GM21447 (cell line): ENCODE data around the gene ANAPC10.
"Not testable (repeated sequence)": the region's sequence is repeated elsewhere in the genome, so short reads cannot be mapped to it uniquely, and the experiment has no call there.

Experiments
- ATAC-seq: cut with Tn5 transposase; IDR thresholded peaks from one replicate; pipeline ENCODE4 v1.9.1; 2021; ENCODE audit not compliant: unreplicated experiment

The ANAPC10 gene, protein sequence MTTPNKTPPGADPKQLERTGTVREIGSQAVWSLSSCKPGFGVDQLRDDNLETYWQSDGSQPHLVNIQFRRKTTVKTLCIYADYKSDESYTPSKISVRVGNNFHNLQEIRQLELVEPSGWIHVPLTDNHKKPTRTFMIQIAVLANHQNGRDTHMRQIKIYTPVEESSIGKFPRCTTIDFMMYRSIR

DNA sequence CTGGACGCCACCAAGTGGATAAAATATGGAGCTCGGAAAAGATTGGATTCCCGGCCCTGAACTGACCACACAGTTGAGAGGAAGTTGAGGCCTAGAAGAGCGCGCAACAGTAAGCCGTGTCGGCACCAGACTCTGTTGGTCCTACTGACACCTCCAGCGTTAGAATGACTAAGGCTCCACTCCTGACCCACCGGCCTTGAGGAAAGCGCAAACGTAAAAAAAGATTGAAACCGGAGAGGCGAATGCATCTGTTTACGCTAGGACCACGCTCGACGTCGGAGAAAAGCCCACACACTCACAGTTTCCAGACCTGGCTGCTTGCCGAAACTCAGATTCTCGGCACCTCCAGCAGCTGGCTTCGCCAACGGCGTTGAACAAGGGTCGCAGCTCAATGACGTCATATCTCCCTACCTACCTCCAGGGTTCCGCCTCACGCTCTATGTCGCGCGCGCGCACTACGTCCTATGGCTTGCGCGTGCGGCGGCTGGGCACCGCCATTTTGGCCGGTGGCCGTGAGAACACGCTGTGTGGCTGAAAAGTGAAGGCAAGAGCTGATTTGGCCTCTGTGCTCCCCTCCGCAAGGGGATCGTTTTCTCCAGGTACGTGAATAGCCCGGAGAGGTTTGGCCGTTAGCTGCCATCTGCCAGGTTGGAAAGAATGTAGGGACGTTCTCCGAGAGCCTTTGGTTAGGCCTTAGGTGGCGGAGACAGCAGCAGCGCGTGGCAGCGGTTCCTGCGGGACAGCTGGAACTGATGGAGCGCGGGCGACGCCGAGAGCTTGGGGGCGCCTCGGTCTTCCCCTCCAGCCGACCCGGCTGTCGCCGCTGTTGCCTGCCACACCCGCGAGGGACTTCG lies at the start of gene ANAPC10, which contains the start of gene ABCE1:
Gene ANAPC10, minus strand, starts transcription at position 376 of the 854 bp plus-strand sequence. CDS start 2,097 bp downstream, outside the sequence.
Gene ABCE1, plus strand, starts transcription at position 491 of the 854 bp plus-strand sequence. CDS start 6,102 bp downstream, outside the sequence.
- peak; percentile 77 for ATAC-seq

DNA sequence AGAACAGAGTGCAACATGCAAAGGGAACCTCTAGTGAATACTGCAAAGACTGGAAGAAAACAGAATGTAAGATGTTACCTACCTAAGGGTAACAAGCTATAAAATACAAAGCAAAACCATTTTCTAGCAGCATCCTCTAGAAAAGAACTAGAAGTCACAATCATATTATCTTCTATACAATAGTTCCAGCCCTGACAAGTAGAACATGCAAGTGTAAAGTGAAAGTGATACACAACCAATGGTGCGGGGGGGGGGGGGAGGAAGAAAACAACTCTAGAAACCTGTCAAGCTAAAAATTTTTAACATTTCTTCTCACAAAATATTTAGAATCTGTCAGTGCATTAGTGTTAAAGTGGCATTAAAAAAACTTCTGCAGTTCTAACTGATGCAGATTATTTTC lies 38.2 kb upstream of the ANAPC10 start:
- not testable (repeated sequence) for ATAC-seq

DNA sequence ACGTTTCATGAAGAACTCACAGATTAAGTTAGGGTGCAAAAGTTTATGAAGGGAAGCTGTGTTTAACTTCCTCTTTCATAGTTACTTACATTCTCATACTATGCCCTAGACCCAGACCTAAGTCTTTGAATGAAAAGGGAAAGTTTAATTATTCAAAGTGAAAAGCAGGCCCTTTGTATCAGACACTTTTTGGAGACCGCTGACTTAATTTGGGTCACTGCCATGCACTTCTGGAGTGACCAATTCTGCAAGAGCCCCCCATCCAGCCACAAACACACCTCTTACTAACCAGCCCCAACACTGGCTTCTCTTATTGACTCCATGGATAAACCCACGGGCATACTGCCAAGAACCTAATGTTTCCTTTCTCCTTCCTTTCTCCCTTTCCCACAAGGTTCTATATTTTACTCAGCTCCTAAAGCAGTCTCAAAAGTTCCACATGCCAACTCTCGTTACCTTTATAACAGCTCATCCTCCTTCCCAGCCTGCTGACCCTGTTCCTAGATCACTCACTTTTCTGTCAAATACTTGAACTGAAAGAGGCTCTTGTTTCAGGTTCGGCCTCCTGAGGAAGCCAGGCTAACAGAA lies 34.6 kb upstream of the ANAPC10 start:
- ATAC-seq, result peak; percentile 86

DNA sequence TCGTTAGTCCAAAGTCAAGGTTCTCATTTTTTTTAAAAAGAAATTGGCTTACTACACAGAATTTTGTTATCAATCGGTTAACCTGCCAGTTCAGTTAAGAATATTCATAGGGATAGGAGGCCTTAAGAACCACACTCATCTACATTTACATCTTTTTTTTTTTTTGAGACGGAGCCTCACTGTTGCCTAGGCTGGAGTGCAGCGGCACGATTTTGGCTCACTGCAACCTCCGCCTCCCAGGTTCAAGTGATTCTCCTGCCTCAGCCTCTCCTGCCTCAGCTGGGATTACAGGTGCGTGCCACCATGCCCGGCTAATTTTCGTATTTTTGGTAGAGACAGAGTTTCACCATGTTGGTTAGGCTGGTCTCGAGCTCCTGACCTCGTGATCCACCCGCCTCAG lies 33.9 kb upstream of the ANAPC10 start:
- ATAC-seq, result no peak

DNA sequence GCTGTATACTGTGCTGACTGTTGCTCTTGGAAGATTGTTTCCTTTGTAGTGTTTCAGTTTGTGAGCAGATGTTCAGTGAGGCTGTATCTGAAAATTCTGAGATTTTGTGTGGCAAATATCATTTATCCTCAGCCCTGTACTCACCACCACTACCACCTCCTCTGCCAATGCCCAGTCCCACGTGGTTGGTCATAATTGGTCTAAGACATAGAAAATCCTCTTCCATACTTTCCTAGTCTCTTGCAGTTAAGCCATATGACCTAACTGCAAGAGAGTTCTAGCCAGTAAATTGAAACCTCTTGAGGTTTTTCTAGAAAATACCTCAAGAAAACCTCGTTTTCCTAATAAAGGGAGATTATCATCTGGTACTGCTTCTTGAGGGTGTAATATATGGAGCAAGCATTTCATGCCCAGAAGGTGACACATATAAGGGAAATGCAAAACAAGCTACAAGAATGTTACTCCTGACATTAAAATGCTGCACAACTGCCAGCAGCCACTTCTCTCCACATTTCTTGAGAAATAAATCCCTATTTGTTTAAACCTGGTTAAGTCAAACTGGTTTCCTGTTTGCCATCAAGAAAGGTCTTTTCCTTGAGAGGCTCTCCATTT lies 32.9 kb upstream of the ANAPC10 start:
- ATAC-seq, result no peak

DNA sequence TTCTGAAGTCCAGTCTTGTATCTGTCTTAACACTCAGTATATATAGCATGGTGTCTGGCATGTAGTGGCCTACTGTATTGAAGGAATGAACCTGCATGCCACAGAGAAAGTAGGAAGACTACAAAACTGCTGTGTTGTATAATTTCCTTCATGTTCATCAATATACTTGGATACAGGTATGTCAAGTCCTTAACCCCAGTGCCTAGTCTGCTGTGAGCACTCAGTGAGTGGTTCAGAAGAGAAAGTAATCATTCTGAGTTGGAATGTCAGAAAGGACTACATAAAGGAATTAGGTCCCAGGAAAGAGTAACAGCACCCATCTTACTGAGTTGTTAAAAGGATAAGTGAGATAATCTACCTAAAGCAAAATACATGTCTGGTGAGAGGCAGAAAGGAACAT lies 32.1 kb upstream of the ANAPC10 start:
- no peak for ATAC-seq

DNA sequence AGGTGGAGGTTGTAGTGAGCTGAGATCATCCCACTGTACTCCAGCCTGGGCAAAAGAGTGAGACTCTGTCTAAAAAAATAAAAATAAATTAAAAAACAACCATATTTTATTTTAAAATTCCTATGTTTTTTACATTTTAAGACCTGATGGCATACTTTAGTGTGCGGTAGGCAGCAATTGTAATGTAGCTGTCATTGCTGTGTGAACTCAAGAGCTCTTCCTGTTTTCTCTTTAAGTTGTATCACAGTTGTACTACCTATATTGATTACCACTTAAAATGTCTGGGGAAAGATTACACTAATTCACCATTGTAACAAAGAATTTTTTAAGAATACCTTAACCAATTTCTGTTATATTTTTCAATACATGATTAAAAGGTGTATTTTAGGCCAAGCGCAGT lies 27.4 kb upstream of the ANAPC10 start:
- no peak for ATAC-seq

DNA sequence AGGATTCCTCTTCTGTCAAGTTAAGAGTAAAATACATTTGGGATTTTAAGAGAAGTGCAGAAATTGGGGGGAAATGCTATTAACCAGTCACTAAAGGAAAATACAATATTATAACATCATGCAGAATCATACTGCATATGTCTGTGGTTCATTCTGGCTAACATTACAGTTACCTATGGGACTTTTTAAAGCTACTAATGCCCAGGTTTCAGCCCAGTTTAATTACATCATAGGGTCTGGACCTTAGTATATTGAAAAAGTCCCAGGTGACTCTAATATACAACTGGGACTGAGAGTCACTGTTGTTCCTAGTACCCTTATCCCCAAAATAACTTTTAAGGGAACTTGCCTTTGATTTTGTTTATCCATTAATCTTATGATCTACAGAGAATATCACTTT lies 10.1 kb upstream of the ANAPC10 start:
- ATAC-seq, result no peak

DNA sequence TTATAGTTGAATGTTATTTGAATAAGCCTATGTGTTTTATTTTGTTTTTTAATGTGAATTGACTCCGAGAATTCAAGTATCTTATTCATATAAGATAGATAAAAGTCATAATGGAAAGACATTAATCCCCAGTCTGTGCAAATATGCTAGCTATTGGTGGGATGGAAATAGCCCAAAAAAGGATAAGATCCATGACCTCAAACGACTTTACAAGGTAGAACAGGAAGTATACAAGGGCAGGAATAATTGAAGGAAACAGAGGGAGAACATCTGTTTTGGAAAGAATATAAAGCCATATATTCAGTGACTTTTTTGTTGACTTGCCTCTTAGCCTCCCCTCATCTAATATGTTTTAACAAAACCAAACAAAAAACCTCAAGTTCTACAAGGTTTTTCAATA lies 9.1 kb upstream of the ANAPC10 start:
- no peak for ATAC-seq

DNA sequence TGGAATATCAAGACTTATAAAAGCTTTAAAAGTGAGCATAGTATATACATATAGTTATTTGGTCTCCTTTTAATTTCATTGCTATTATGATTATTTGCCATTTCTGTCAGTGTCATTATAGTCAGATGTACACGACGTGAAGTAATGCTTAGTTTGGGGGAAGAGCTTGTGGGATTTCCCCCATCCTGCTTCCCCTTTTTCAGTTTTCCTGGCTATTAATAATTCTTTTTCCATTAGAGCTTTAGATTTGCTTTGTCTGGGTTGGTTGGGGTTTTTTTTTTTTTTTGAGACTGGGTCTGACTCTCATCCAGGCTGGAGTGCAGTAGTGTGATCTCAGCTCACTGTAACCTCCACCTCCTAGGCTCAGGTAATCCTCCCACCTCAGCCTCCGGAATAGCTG lies 5.5 kb upstream of the ANAPC10 start:
- no peak for ATAC-seq

DNA sequence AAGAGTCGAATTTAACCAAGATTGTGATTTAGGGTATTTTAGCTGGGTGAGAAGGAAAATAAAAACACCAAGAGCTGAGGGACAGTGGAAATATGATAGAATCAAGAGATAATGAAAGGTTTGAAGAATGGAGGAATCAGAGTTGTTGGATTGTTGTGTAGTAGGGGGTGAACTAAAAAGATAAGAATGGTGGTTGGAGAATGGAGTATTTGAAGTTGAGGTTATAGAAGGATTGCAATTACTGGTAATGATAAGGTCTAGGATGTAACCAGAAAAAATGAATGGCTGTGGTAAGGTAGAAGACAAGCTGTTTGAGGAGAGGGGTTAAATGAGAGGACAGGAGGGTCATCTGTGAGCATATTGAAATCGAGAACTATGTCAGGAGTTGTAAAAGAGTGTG lies 4.6 kb upstream of the ANAPC10 start:
- ATAC-seq, result no peak

DNA sequence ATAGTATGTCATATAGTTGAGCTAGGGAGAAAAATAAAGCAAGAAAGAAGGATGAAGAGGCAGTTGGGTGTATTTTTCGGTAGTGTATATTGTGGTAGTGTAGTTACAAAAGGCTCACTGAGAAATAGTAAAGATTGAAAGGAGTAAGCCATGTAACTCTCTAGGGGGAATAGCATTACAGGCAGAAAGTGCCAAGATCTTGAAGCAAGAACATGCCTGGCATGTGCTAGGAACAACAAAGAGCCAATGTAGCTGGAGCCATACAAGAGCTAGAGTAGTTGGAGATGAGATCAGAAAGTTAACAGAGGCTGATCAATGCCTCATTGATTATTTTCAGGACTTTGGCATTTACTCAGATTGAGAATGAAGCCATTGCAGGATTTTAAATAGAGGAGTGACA lies 3.1 kb upstream of the ANAPC10 start:
- no peak for ATAC-seq

DNA sequence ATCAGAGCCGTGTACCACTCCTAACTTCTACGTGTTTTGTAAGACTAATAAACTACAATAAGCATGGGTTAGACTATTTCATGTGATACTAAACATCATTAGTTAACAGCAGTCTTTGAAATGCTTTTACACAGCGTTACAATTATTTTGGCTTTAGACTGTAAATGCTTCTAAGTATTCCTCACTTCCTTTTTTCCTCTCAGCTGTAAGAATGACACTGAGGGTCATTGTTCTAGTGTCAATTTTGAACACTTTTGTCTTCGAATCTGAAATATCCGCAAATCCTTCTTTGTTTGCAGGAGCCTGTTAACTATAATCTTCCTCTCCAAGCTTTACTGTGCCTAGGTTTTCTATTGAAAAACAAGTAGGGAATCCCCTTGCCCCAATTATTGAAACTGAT lies 1.7 kb upstream of the ANAPC10 start:
- no peak for ATAC-seq

DNA sequence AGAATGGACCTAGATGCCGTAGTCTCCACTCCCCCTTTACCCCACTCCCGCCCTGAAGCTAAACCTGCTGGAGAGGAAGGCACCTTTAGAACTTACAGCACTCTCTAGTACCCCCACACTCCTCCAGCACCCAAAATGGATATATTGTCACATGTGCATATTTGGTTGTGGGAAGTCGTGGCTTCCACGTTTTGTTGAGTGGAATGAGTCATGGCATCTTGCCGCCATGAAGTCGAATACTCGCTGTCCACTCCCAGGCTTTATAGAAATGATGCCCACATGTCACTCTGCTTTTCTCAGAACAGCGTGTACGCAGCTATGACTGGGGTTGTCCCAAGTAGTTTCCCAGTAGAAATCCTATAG lies 660 bp upstream of the ANAPC10 start:
- peak; percentile 17 for ATAC-seq

DNA sequence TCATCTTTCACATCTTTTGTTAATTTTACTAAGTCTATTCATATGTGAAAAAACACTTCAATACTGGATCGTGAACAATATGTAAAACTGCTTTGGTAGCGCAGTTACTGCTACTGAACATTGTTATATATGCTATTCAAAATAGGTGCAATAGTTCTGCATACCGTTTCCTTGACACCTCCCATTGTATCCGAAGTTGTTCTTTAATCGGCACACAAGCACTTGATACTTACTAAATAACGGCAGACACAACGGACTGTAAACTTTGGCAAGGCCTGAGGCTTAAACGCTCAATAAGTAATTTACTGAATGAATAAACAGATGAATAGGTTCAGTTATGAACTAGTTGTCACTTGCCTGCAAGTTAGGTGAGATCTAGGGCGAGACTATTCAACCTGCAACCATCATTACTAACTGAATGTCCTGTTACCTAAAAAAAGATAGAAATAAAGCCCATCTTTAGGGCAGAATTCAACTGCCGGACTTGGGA lies 620 bp downstream of the ANAPC10 start:
- ATAC-seq, result peak; percentile 0

DNA sequence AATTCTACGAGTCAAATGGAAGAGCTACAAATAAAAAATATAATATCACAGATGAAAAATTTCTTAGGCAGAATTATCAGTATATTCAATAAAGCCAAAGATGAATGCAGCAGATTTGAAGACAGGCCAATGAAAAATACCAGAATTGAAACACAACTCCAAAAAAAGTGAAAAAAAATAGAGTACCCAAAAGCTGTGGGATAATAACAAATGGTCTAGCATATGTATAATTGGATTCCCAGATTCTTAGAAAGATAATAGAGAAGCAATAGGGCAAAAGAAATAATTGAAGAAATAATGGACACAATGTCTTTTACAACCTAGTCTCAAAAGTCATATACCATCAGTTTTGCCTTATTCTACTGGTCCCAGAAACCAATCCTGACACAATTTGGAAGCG lies 4.4 kb downstream of the ANAPC10 start:
- no peak for ATAC-seq

DNA sequence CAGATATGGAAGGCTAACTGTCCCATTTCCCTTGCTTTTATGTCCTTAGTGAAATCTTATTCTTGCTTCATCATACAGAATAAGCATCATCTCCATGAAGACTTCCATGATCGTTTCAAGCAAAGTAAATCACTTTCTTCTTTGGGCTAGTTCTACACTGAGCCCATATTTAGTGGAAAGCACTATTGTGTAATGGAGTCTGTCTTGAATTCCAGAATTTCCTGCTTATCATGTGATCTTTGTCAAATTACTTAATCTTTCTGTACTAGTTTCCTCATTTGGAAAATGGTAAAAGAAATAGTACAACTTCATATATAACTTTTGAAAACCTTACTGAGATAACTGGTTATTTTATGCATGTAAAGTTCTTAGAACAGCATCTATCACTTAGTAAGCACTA lies 7.6 kb downstream of the ANAPC10 start:
- no peak for ATAC-seq

DNA sequence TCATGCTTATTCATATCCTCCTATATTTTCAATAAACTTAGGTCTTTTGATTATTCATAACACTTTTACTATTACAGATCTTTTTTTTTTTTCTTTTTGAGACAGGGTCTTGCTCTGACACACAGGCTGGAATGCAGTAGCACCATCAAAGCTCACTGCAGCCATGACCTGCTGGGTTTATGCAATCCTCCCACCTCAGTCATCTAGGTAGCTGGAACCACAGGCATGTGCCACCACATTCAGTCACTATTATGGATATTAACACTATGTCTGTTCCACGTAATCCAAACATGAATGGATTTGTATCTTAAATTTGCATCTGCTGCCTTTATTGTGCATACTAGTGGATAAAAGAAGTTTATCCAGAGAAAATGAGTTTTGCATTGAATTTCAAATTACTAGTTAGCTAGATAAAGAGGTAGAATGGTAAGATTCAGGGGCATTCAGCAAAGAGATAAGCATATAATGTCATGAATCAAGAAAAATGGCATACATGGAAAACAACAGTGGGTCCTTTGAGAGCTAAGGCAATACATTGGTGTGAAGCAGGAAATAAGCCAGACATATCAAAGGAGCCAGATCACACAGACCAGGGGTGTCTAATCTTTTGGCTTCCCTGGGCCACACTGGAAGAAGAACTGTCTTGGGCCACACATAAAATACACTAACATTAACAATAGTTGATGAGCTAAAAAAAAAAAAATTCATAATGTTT lies 13.9 kb downstream of the ANAPC10 start:
- ATAC-seq, result no peak

DNA sequence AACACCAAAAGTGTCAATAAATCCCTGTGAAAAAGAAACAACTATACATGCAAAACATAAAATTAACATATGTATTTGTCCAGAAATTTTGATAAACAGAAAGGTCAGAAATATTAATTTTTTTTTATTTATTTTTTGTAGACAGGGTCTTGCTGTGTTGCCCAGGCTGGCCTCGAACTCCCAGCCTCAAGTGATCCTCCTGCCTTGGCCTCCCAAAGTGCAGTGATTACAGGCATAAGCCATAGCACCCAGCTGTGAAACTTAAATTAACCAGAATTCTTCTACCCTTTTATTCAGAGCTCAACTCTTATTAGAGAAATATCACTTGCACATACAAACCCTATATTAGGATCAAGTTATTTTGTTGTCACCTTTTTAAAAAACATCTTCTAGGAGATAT lies 16.2 kb downstream of the ANAPC10 start:
- ATAC-seq, result no peak

DNA sequence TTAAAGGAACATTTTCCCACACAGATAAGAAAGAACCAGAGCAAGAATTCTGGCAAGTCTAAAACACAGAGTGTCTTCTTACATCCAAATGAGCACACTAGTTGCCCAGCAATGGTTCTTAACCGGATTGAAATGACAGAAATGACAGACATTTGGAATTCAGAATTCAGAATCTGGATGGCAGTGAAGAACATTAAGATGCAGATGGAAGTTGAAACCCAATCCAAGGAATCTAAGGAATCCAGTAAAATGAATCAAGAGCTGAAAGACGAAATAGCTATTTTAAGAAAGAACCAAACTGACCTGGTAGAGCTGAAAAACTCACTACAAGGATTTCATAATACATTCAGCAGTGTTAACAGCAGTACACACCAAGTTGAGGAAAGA lies 21.5 kb downstream of the ANAPC10 start:
- no peak for ATAC-seq
